ENCODE data around the gene GABRR2.
"Not testable (repeated sequence)": the region's sequence is repeated elsewhere in the genome, so short reads cannot be mapped to it uniquely, and the experiment has no call there.

GABRR2 gene

DNA sequence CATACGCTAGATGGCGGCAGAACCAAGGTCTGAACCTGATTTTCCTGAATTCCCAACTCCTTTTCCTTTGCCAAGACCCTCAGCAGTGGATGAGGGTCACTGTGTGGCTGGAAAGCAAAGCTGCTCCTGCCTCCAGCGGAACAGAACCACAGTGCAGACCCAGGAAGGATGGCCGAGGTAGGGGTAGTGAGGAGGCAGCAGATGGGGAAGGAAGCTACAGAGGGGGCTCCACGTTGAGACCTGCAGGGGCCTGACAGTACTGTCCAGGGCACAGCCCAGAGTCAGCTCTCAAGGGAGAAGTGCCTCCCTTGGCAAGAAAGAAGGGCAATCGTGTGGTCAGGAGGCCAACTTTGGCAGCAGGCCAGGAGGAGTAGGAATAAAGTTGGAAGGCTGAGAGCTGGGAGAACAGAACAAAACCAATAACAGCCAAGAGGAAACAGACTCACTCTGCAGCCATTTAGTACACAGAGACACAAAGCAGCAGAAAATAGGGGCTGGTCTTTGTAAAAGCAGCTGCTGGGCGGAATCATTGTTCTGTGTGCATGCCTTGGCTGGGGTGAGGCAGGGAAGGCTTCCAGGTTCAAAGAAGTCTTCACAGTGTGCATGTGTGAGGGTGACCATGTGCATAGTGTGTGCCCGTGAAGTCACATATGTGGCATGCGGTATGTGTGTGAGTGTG is 3.1 kb downstream of the GABRR2 start:
- H3K4me3 ChIP-seq (ENCODE audit: low read length), result peak overlapping the region; percentile 8; the same call in 1 of the 2 replicates
- peak; percentile 72 for DNase-seq (ENCODE audit: low read depth)
- TF ChIP-seq, protein P1, sequence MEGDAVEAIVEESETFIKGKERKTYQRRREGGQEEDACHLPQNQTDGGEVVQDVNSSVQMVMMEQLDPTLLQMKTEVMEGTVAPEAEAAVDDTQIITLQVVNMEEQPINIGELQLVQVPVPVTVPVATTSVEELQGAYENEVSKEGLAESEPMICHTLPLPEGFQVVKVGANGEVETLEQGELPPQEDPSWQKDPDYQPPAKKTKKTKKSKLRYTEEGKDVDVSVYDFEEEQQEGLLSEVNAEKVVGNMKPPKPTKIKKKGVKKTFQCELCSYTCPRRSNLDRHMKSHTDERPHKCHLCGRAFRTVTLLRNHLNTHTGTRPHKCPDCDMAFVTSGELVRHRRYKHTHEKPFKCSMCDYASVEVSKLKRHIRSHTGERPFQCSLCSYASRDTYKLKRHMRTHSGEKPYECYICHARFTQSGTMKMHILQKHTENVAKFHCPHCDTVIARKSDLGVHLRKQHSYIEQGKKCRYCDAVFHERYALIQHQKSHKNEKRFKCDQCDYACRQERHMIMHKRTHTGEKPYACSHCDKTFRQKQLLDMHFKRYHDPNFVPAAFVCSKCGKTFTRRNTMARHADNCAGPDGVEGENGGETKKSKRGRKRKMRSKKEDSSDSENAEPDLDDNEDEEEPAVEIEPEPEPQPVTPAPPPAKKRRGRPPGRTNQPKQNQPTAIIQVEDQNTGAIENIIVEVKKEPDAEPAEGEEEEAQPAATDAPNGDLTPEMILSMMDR (conservative IDR thresholded peaks at IDR 0.05; ENCODE audit: low read length), result peak; percentile 65

DNA sequence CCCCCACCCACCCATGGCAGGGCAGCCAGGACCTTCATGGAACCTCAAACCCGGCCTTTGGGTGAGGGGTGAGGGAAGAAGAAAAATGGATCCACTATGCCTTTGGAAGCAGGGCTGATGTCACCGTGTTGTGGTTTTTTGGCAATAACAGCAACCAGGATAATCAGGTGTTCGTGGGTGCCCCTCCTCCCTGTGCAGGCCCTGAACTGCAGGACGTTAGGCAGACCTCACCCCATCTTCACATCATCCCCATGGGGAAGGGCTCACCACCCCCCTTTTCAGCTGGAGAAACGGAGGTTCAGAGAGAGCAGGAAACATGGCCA is 3.6 kb downstream of the GABRR2 start:
- TF ChIP-seq, protein P1 (conservative IDR thresholded peaks at IDR 0.05; ENCODE audit: low read length), result no peak
- DNase-seq (ENCODE audit: low read depth), result no peak
- no peak overlapping the region for H3K4me3 ChIP-seq (ENCODE audit: low read length)

DNA sequence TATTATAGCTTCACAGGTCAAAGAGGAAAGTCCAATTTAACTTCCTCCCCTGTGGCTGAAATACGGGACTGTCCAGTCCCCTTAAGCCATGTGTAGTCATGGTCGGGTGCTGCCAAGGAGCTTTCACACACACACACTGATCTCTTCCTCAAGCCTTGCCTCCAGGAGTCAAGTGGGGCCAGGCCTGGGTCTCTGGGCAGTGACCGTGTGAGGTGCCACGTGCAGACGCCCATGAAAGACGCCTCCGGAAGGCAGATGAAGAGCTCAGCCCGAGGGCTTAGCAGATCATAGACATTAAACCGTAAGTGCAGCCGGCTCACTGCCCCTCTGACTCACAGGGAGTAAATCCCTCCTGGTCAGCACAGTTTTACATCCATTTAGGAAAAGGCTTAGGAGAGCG is 4.2 kb downstream of the GABRR2 start:
- no peak overlapping the region for H3K4me3 ChIP-seq (ENCODE audit: low read length)
- peak; percentile 15 for DNase-seq (ENCODE audit: low read depth)
- TF ChIP-seq, protein P1 (conservative IDR thresholded peaks at IDR 0.05; ENCODE audit: low read length), result no peak

DNA sequence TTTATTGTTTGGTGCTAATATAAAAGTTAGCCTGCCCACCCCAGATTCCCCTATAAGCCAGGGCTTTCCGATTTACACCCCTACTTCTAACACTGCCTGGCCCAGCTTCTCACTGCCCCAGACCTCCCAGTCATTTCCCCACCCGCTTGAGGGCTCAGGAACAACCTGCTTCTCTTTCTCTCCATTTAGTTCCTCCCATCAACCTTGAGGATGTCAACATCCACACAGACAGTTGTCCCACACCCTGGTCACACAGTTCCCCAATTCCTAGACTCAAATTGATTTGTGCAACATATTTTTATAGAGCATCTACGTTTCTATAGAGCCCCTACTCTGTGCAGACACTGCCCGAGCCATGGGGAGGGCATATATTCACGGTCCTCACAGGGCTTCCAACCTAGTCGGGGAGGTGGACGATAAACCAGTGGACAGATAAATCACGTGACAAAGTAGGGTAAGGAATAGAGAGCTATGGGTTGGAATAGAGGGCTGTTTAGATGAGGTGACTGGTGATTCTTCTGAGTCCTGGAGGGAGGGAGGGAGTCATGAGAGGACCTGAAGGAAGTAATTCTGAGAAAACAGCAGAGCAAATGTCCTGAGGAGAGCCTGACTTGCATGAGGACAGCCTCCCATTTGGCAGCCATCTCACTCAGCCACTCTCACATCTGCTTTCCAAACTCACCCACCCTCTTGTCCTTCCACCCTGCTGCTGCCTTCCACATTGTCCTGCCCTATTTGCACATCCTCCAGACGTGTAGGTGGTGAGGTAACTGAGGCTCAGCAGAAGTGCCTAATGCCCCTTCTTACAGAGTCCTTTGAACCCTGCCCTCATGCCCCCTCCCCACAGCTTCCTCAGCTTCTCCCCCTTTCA is 6.3 kb downstream of the GABRR2 start:
- H3K4me3 ChIP-seq (ENCODE audit: low read length), result no peak overlapping the region
- TF ChIP-seq, protein P1 (conservative IDR thresholded peaks at IDR 0.05; ENCODE audit: low read length), result no peak
- no peak for DNase-seq (ENCODE audit: low read depth)

DNA sequence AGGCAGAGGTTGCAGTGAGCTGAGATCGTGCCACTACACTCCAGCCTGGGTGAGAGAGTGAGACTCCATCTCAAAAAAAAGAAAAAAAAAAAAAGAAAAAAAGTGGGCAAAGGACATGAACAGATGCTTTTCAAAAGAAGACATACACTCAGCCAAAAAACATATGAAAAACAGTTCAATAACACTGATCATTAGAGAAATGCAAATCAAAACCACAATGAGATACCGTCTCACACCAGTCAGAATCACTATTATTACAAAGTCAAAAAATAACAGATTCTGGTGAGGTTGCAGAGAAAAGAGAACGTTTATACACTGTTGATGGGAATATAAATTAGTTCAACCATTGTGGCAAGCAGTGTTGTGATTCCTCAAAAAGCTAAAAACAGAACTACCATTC is 10.6 kb downstream of the GABRR2 start:
- not testable (repeated sequence) for DNase-seq (ENCODE audit: low read depth)

DNA sequence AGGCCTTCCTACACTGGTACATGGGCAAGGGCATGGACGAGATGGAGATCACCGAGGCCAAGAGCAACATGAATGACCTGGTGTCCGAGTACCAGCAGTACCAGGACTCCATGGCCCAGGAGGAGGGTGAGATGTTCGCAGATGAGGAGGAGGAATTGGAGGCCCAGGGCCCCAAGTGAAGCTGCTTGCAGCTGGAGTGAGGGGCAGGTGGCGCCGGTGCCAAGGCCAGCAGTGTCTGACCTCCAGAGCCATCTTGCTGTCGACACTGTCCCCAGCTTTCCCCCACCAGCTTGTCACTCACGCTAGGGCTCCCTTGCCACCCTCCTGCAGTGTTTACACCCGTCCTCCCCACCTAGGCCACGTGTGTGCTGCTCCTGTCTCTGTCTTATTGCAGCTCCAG is 12.2 kb downstream of the GABRR2 start:
- H3K4me3 ChIP-seq (ENCODE audit: low read length), result no peak overlapping the region
- no peak for DNase-seq (ENCODE audit: low read depth)
- TF ChIP-seq, protein P1 (conservative IDR thresholded peaks at IDR 0.05; ENCODE audit: low read length), result no peak

More for the DNA sequence above, 10.6 kb downstream of the GABRR2 start:
- not testable (repeated sequence) for H3K4me3 ChIP-seq (ENCODE audit: low read length)

DNA sequence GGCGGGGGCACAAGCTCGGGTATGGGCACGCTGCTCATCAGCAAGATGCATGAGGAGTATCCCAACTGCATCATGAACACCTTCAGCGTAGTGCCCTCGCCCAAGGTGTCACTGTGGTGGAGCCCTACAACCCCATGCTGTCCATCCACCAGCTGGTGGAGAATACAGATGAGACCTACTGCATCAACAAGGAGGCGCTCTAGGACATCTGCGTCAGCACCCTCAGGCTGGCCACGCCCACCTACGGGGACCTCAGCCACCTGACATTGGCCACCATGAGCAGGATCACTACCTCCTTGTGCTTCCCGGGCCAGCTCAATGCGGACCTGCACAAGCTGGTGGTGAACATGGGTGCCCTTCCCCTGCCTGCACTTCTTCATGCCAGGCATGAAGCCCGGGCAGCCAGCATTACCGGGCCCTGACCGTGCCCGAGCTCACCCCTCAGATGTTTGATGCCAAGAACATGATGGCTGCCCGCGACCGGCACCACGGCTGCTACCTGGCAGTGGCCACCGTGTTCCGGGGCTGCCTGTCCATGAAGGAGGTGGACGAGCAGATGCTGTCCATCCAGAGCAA is 12.8 kb downstream of the GABRR2 start:
- H3K4me3 ChIP-seq (ENCODE audit: low read length), result no peak overlapping the region
- DNase-seq (ENCODE audit: low read depth), result no peak
- TF ChIP-seq, protein P1 (conservative IDR thresholded peaks at IDR 0.05; ENCODE audit: low read length), result no peak
